Measurements from ENCODE around the gene P4HB.
"Not testable (repeated sequence)": the region's sequence is repeated elsewhere in the genome, so short reads cannot be mapped to it uniquely, and the experiment has no call there.

The P4HB gene

DNA sequence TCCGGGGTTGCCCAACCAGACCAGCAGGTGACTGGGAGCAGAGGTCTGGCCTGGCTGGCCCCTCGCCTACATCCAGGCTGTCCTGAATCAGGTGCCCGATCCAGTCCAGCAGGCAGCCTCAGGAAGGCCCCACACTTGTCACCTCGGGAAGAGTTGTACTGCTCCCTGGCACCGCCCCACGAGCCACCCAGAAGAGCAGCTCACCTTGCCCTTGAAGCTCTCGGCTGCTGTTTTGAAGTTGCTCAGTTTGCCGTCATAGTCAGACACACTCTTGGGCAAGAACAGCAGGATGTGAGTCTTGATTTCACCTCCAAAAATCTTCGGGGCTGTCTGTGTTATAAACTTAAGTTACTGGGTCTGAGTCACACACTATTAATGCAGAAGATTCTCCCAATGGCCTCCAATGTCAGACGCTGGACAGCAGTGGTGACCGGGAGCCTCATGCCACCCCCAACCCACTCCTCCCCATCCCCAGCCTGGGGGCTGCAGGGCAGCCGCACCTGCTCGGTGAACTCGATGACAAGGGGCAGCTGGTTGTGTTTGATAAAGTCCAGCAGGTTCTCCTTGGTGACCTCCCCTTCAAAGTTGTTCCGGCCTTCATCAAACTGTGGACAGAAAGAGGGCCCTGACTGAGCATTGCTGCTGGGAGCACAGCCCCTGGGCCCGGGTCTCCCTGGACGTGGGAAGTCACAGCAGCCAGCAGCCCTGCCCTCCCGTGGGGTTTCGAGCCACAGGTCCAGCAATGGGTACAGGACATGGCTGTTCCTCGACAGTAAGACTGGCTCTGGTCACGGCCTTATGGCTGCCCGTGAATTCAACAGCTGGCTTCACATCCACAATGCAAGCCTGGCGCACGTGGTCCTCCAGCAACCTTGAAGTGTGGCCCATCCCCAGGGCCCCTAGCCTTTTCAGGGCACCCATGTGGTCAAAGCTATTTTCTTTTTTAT lies 13.3 kb downstream of the P4HB start:
- no peak for DNase-seq (ENCODE audit: low read depth in 4 of 4, low spot score in 1 of 4)

GRCh38 chr17:81845881-81846742 lies 14.2 kb downstream of the P4HB start:
- DNase-seq (ENCODE audit: low read depth in 4 of 4, low spot score in 1 of 4): no peak

GRCh38 chr17:81845361-81845760 lies 15.0 kb downstream of the P4HB start:
- DNase-seq (ENCODE audit: low read depth in 4 of 4, low spot score in 1 of 4): no peak

GRCh38 chr17:81844887-81845286 lies 15.4 kb downstream of the P4HB start:
- no peak for DNase-seq (ENCODE audit: low read depth in 4 of 4, low spot score in 1 of 4)

GRCh38 chr17:81844327-81844851 lies 15.9 kb downstream of the P4HB start:
- DNase-seq (ENCODE audit: low read depth in 4 of 4, low spot score in 1 of 4): no peak

DNA sequence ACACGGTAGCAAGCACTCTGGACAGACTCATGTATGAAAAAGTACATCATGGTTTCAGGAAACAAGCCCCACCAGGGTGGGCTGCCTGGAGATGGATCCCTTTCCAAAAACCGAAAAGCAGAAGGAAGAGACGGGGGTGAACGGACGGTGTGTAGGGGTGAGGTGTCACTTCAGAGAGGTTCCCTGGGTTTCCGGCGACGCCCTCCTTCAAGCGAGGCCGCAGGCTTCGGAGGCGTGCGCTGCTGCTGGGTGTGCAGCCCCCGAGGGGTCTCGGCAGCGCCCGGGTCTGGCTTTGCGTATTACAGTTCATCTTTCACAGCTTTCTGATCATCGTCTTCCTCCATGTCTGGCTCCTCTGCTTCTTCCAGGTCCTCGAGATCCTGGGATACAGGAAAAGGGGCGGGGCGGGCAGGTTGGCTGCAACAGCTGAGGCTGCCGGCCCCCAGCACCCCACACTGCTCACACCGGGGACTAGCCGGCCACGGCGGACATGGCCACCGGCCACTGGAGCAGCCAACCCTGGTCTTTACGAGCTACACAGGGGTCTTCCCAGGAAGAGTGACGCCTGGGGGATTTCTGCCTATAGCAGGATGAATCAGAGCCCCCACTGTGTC lies 16.5 kb downstream of the P4HB start:
- DNase-seq (ENCODE audit: low read depth in 4 of 4, low spot score in 1 of 4): no peak

GRCh38 chr17:81842725-81843504 lies 17.4 kb downstream of the P4HB start:
- DNase-seq (ENCODE audit: low read depth in 4 of 4, low spot score in 1 of 4): no peak

DNA sequence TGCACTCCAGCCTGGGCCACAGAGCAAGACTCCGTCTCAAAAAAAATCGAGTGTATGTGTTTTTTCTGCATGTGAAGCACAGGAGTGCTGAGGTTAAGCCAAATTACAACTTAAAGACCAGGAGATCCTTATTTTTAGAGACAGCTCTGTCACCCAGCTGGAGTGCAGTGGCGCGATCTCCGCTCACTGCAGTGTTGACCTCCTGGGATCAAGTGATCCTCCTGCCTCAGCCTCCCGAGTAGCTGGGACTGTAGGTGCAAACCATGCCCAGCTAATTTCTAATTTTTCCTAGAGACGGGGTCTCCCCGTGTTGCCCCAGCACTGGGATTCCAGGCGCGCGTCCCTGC lies 18.0 kb downstream of the P4HB start:
- no peak for DNase-seq (ENCODE audit: low read depth in 4 of 4, low spot score in 1 of 4)

GRCh38 chr17:81841866-81842265 lies 18.5 kb downstream of the P4HB start:
- no peak for DNase-seq (ENCODE audit: low read depth in 4 of 4, low spot score in 1 of 4)

- no peak for DNase-seq (ENCODE audit: low read depth in 4 of 4, low spot score in 1 of 4)
Measured at GRCh38 chr17:81840826-81841778, 19.2 kb downstream of the P4HB start.

- DNase-seq (ENCODE audit: low read depth in 4 of 4, low spot score in 1 of 4): not testable (repeated sequence)
Measured at GRCh38 chr17:81840059-81840458, 20.3 kb downstream of the P4HB start.

- no peak for DNase-seq (ENCODE audit: low read depth in 4 of 4, low spot score in 1 of 4)
Measured at GRCh38 chr17:81839301-81839700, 21.0 kb downstream of the P4HB start.

DNA sequence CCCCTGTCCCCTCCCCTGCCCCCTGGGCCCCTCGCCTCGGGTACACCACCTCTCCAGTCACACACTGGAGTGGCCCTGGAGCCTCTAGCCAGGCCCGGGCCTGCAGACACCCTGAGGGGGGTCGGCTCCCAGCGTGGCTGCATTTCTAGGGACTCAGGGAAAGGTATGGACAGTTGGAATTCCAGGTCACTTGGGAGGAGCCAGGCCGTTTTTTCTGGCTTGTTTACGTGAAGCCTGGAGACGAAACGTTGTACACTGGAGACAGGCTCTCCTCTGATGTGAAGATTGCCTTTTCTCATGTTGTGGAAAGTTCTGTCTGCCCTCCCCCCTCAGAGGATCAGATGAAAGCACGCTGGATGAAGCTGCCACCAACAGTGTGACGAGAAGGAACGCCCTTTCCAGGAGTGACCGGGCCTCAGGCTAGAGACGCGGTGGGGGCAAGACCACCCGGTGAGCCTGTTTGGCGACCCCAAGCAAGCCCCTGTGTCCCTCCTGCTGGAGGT lies 21.5 kb downstream of the P4HB start:
- no peak for DNase-seq (ENCODE audit: low read depth in 4 of 4, low spot score in 1 of 4)

- DNase-seq (ENCODE audit: low read depth in 4 of 4, low spot score in 1 of 4): no peak
Measured at GRCh38 chr17:81837641-81838040, 22.7 kb downstream of the P4HB start.

DNA sequence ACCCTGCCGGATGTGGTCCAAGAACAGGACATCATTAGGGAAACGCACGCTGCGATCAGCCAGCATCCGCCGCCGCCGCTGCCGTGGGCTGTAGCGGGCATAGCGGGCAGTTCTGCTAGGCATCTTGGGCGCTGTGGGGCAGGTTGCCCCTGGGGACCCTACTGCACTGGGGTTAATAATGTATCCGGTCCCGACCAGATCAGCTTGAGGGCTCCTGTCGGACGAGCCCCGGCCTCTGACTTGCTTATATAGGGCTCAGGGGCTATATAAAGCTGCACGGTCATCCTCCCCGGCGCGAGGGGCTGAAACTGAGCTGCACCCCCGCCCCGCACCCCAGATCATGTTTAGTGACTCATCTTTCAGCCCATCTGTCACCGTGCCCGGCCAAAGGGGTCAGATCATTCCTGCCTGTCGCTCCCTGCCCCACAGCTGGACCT lies 25.5 kb downstream of the P4HB start, which contains the start of gene PPP1R27:
TSS of gene PPP1R27 (minus strand) at position 220 of the 437 bp plus-strand sequence. CDS start at position 123, 97 bp downstream.
- DNase-seq (ENCODE audit: low read depth in 4 of 4, low spot score in 1 of 4): no peak

GRCh38 chr17:81833921-81834830 lies 26.2 kb downstream of the P4HB start:
- DNase-seq (ENCODE audit: low read depth in 4 of 4, low spot score in 1 of 4): no peak

- DNase-seq (ENCODE audit: low read depth in 4 of 4, low spot score in 1 of 4): peak; percentile 91 to 96 (median 94)
Measured at GRCh38 chr17:81833160-81833920, 27.0 kb downstream of the P4HB start, which contains the start of gene MCRIP1. MCRIP1 (minus strand) TSS chr17:81833291; CDS start chr17:81824506, 8,785 bp downstream.
